HepG2 (cell line): Measurements from ENCODE around the gene TYMP. TPM values are rescaled to one million over a fixed set of nuclear protein-coding genes. Genes with fewer than 3 reads are reported as not detected.

Experiments
- ATAC-seq: fragments of 200-7000 bp; cut with Tn5 transposase; 3 replicates; pipeline ENCODE4 v1.9.1; 2020; ENCODE audit warnings: mild to moderate bottlenecking, moderate library complexity
- BruUV-seq: library from RNA; stranded (reverse); fragments of 400-500 nt; replicated peaks from 2 replicates; lab custom pipeline; 2021; lab: Mats Ljungman, UMichigan
- CTCF ChIA-PET: fragments of 300-600 bp; formaldehyde crosslinking; extraction: SDS; loops from one replicate; lab custom pipeline; 2021; ENCODE audit warnings: low total read pairs, inconsistent platforms, low intra/inter-chr PET ratio; lab: Yijun Ruan, JAX
- POLR2A ChIA-PET: fragments of 350-600 bp; sonication (Branson Sonifier 250); formaldehyde crosslinking; loops from one replicate; lab custom pipeline; 2020; ENCODE audit warnings: antibody characterized with exemption, inconsistent platforms; lab: Yijun Ruan, JAX
- DNase-seq: peaks from one replicate; pipeline ENCODE4 v3.0.0-alpha.2; 2015; ENCODE audit warnings: low spot score
- FAIRE-seq: peaks from 3 replicates; lab custom pipeline; 2011; peaks lifted over from hg19 to GRCh38; lab: Jason Lieb, UNC
- H2AFZ ChIP-seq: one replicate; pipeline ENCODE4 v1.6.1; 2011; ENCODE audit warnings: low read length, inconsistent platforms
- H3K27ac ChIP-seq: fragments of 300-600 bp; 3 replicates; pipeline ENCODE4 v1.8.0; 2011; ENCODE audit warnings: mixed run types, mild to moderate bottlenecking, mixed read lengths, low read length, inconsistent platforms; ENCODE audit not compliant: insufficient read depth; ENCODE audit errors: extremely low read length
- H3K27me3 ChIP-seq, 2 experiments: fragments of 200-600 bp in 1 of 2; 2 replicates in 1 of 2; 3 replicates in 1 of 2; pipeline versions ENCODE4 v1.6.0 to v1.8.0; 2011; ENCODE audit warnings: low read length in 2 of 2, mild to moderate bottlenecking in 2 of 2, moderate library complexity in 2 of 2, inconsistent platforms in 1 of 2; ENCODE audit not compliant: insufficient read depth in 2 of 2, control insufficient read depth in 1 of 2
- H3K36me3 ChIP-seq, 2 experiments: fragments of 200-600 bp in 1 of 2; replicated peaks in 1 of 2; 2 replicates in 1 of 2; 3 replicates in 1 of 2; pipeline versions ENCODE4 v1.5.1 to v1.8.0; 2011; ENCODE audit warnings: low read length in 2 of 2, inconsistent platforms in 1 of 2; ENCODE audit not compliant: insufficient read depth in 2 of 2, control insufficient read depth in 1 of 2
- H3K4me1 ChIP-seq: 2 replicates; pipeline ENCODE4 v1.5.1; 2012; ENCODE audit warnings: low read length, inconsistent platforms; ENCODE audit not compliant: insufficient read depth
- H3K4me2 ChIP-seq: 2 replicates; pipeline ENCODE4 v1.6.0; 2011; ENCODE audit warnings: low read depth, low read length, inconsistent platforms
- H3K4me3 ChIP-seq, 3 experiments: fragments of 200-600 bp in 1 of 3; sonication (generic), shearing (Covaris generic) in 1 of 3; replicated peaks in 1 of 3; 2 replicates each; pipeline ENCODE4 v1.5.1; 2011 to 2016; ENCODE audit warnings: low read length in 3 of 3, inconsistent platforms in 2 of 3, low read depth in 2 of 3, mild to moderate bottlenecking in 2 of 3, control low read depth in 1 of 3, mixed read lengths in 1 of 3; ENCODE audit not compliant: insufficient read depth in 1 of 3
- H3K79me2 ChIP-seq: one replicate; pipeline ENCODE4 v1.6.1; 2011; ENCODE audit warnings: low read length, inconsistent platforms; ENCODE audit not compliant: insufficient read depth
- H3K9ac ChIP-seq: 2 replicates; pipeline ENCODE4 v1.6.0; 2011; ENCODE audit warnings: mild to moderate bottlenecking, low read depth, low read length, inconsistent platforms; ENCODE audit not compliant: insufficient read depth
- H3K9me3 ChIP-seq: 2 replicates; pipeline ENCODE4 v1.5.1; 2012; ENCODE audit warnings: mild to moderate bottlenecking, low read length
- H4K20me1 ChIP-seq: 2 replicates; pipeline ENCODE4 v1.6.0; 2011; ENCODE audit warnings: inconsistent platforms, mild to moderate bottlenecking, low read length, moderate library complexity; ENCODE audit not compliant: insufficient read depth
- CBX2 ChIP-seq, 2 experiments: fragments of 200-600 bp in 1 of 2; sonication (generic); formaldehyde crosslinking in 1 of 2; IDR thresholded peaks; 2 replicates each; pipeline versions ENCODE4 v1.7.0 to v1.8.1; 2018 to 2022; ENCODE audit warnings: low read depth in 2 of 2, low read length in 1 of 2, mild to moderate bottlenecking in 1 of 2, missing genetic modification reagents in 1 of 2
- CC2D1A ChIP-seq: sonication (generic); formaldehyde crosslinking; IDR thresholded peaks from 2 replicates; pipeline ENCODE4 v1.8.1; 2023; ENCODE audit warnings: mild to moderate bottlenecking, missing genetic modification reagents
- CEBPB ChIP-seq: IDR thresholded peaks from 2 replicates; pipeline ENCODE4 v1.6.1; 2011; ENCODE audit warnings: low read depth, low read length, improper control_type of control experiment, borderline replicate concordance
- ELK4 ChIP-seq: sonication (generic); formaldehyde crosslinking; IDR thresholded peaks from 2 replicates; pipeline ENCODE4 v1.9.0; 2021; ENCODE audit warnings: missing genetic modification reagents, borderline replicate concordance
- FOXO4 ChIP-seq: sonication (generic); formaldehyde crosslinking; conservative IDR thresholded peaks from 2 replicates; pipeline ENCODE4 v1.8.1; 2023; ENCODE audit warnings: missing genetic modification reagents
- HHEX ChIP-seq: IDR thresholded peaks from 2 replicates; pipeline ENCODE4 v1.6.1; 2016; ENCODE audit warnings: control low read depth
- HNF4G ChIP-seq, 2 experiments: sonication (generic) in 1 of 2; formaldehyde crosslinking in 1 of 2; IDR thresholded peaks; 2 replicates each; pipeline versions ENCODE4 v1.4.0 to v1.6.1; 2011 to 2020; ENCODE audit warnings: borderline replicate concordance in 2 of 2, low read depth in 2 of 2, mild to moderate bottlenecking in 2 of 2, low read length in 1 of 2, missing genetic modification reagents in 1 of 2, moderate library complexity in 1 of 2
- JUNB ChIP-seq: sonication (generic); formaldehyde crosslinking; IDR thresholded peaks from 2 replicates; pipeline ENCODE4 v1.8.0; 2022; ENCODE audit warnings: missing genetic modification reagents, mild to moderate bottlenecking, borderline replicate concordance
- MED13 ChIP-seq: sonication (generic); formaldehyde crosslinking; IDR thresholded peaks from 2 replicates; pipeline ENCODE4 v1.5.0; 2020; ENCODE audit warnings: missing genetic modification reagents
- MTA3 ChIP-seq: sonication (generic); formaldehyde crosslinking; IDR thresholded peaks from 2 replicates; pipeline ENCODE4 v1.4.0; 2020; ENCODE audit warnings: missing genetic modification reagents
- PRMT3 ChIP-seq: sonication (generic); formaldehyde crosslinking; IDR thresholded peaks from 2 replicates; pipeline ENCODE4 v1.8.1; 2022; ENCODE audit warnings: low read depth, mild to moderate bottlenecking, moderate library complexity, missing genetic modification reagents, borderline replicate concordance
- TBP ChIP-seq: sonication (generic); formaldehyde crosslinking; IDR thresholded peaks from 2 replicates; pipeline ENCODE4 v1.5.0; 2020; ENCODE audit warnings: missing genetic modification reagents
- ZBTB8A ChIP-seq: sonication (generic); formaldehyde crosslinking; IDR thresholded peaks from 2 replicates; pipeline ENCODE4 v1.4.0; 2020; ENCODE audit warnings: mild to moderate bottlenecking, low read depth, missing genetic modification reagents, borderline replicate concordance
- ZC3H4 ChIP-seq: sonication (generic); formaldehyde crosslinking; IDR thresholded peaks from 2 replicates; pipeline ENCODE4 v1.4.0; 2020; ENCODE audit warnings: missing genetic modification reagents, borderline replicate concordance
- ZFYVE20 ChIP-seq: sonication (generic); formaldehyde crosslinking; IDR thresholded peaks from 2 replicates; pipeline ENCODE4 v1.8.0; 2023; ENCODE audit warnings: low read depth, mild to moderate bottlenecking, moderate library complexity, missing genetic modification reagents, borderline replicate concordance
- ZGPAT ChIP-seq: IDR thresholded peaks from 2 replicates; pipeline ENCODE4 v1.6.1; 2016; ENCODE audit warnings: mild to moderate bottlenecking
- ZNF432 ChIP-seq: sonication (generic); formaldehyde crosslinking; IDR thresholded peaks from 2 replicates; pipeline ENCODE4 v1.5.0; 2020; ENCODE audit warnings: missing genetic modification reagents, mild to moderate bottlenecking, borderline replicate concordance
- WGBS: methylation state at CpG from one replicate; pipeline ENCODE4 v1.1.6; 2017; ENCODE audit warnings: low lambda C conversion rate; 5-methylcytosine and 5-hydroxymethylcytosine counted together
- in situ Hi-C: cut with HindIII; loops from 2 replicates; pipeline ENCODE4 v1.10.0; 2017; ENCODE audit warnings: low pct_unique_long_range_greater_than_20kb; ENCODE audit not compliant: extremely low pct_ligation_motif_present
- intact Hi-C: fragments of 100-400 bp; cut with micrococcal nuclease; formaldehyde crosslinking; loops from one replicate; pipeline ENCODE4 v1.10.0; 2022; ENCODE audit not compliant: unreplicated experiment
- polyA plus RNA-seq, 8 experiments: library from polyadenylated mRNA; depleted of rRNA in 3 of 8; stranded (reverse) in 7 of 8; unstranded in 1 of 8; fragments of >200 nt; fragmentation: Illumina TruSeq in 4 of 8; extraction: Trizol in 4 of 8; gene quantifications; 2 replicates each; pipeline versions ENCODE4 v1.2.1 to v1.2.3, GENCODE V29; 2011 to 2016; ENCODE audit warnings: low read depth in 4 of 8, missing spikeins in 1 of 8, mixed read lengths in 1 of 8; ENCODE audit not compliant: insufficient read depth in 1 of 8
- total RNA-seq, 5 experiments: library from RNA; depleted of rRNA; stranded (reverse); fragments of >200 nt; fragmentation: Illumina TruSeq; extraction: Trizol; gene quantifications; 2 replicates each; pipeline ENCODE4 v1.2.3, GENCODE V29; 2016; ENCODE audit warnings: low read depth in 1 of 5

Gene TYMP
- total and polyA plus RNA-seq, 2 of the 13 experiments (the other 11 are each of a cell fraction or from before 2014, with no cell fraction given): 3.9 to 4.3 TPM

GRCh38 chr22:50546326-50547262 lies 16.8 kb upstream of the TYMP start:
- no peak overlapping the region for H3K9ac ChIP-seq
- DNase-seq (no peak), FAIRE-seq (no peak), ATAC-seq (peak; percentile 38)
- peak overlapping the region; percentile 45; the same call in 1 of the 2 replicates for H3K4me2 ChIP-seq
- no peak overlapping the region for H2AFZ ChIP-seq
- WGBS: 68% methylated on average over 31 of the region's 78 CpGs
- no peaks in the 10 kb centered on the region for H4K20me1 ChIP-seq
- no peaks in the 10 kb centered on the region for H3K79me2 ChIP-seq
- TF ChIP-seq ZGPAT (CRISPR knock-in tag) (no peak), HNF4G (IDR thresholded peaks at IDR 0.05; ENCODE audit: borderline replicate concordance, low read depth, low read length) (no peak), HNF4G (CRISPR knock-in tag; IDR thresholded peaks at IDR 0.05; ENCODE audit: borderline replicate concordance, low read depth) (no peak), MTA3 (CRISPR knock-in tag) (no peak), ZC3H4 (no peak), MED13 (no peak), HHEX (CRISPR knock-in tag) (no peak), PRMT3 (CRISPR knock-in tag) (no peak), ZFYVE20 (CRISPR knock-in tag) (no peak), CEBPB (no peak), ZNF432 (CRISPR knock-in tag) (no peak), CBX2 (IDR thresholded peaks at IDR 0.05; ENCODE audit: low read depth, low read length) (no peak), CBX2 (CRISPR knock-in tag; IDR thresholded peaks at IDR 0.05; ENCODE audit: low read depth) (no peak), CC2D1A (CRISPR knock-in tag) (no peak), ELK4 (CRISPR knock-in tag) (no peak), ZBTB8A (no peak), TBP (CRISPR knock-in tag) (no peak), JUNB (CRISPR knock-in tag) (no peak), FOXO4 (CRISPR knock-in tag) (no peak)
- peaks cover 3 to 30% of the 10 kb centered on the region in 2 experiments for H3K27me3 ChIP-seq
- in situ Hi-C loops: no loop called here
- intact Hi-C loops: no loop called here
- H3K27ac ChIP-seq: no peak overlapping the region
- BruUV-seq: no TSS peak
- POLR2A ChIA-PET: interaction anchor here (0.9 to 4.2 kb wide), 13 partner anchors 10 to 284 kb away, joined by 3 to 34 read pairs (median 7); partner anchors contain the start of genes CHKB, LMF2, NCAPH2 and SCO2
- no peaks in the 10 kb centered on the region for H3K36me3 ChIP-seq
- H3K4me3 ChIP-seq: peak overlapping the region in 2 of 3 experiments; percentile 33 to 48; a peak in 3 of 6 replicates
- CTCF ChIA-PET: no interaction called here
- H3K4me1 ChIP-seq: peaks cover 19% of the 10 kb centered on the region
- H3K9me3 ChIP-seq: no peaks in the 10 kb centered on the region
